Liver (tissue), 9 donors: ENCODE results near the gene AKNAD1. TPM values are rescaled to one million over a fixed set of nuclear protein-coding genes. Genes with fewer than 3 reads are reported as not detected.

Source experiments
- DNase-seq: peaks from one replicate; pipeline ENCODE4 v3.0.0-alpha.2; 2017; ENCODE audit warnings: low spot score
- H3K27ac ChIP-seq, 2 donors: one replicate each; pipeline ENCODE4 v1.7.0; 2013; ENCODE audit warnings: inconsistent platforms in 2 of 2, low read length in 2 of 2, control low read depth in 1 of 2, low read depth in 1 of 2, mild to moderate bottlenecking in 1 of 2
- H3K27me3 ChIP-seq, 4 donors: one replicate each; pipeline versions ENCODE4 v1.6.1 to v1.7.0; 2013; ENCODE audit warnings: low read length in 3 of 4, inconsistent platforms in 1 of 4, mild to moderate bottlenecking in 1 of 4, moderate library complexity in 1 of 4; ENCODE audit not compliant: control insufficient read depth in 4 of 4, insufficient read depth in 4 of 4
- H3K36me3 ChIP-seq, 4 donors: one replicate each; pipeline versions ENCODE4 v1.6.1 to v1.7.0; 2013; ENCODE audit warnings: low read length in 3 of 4, mild to moderate bottlenecking in 3 of 4, low read depth in 1 of 4, moderate library complexity in 1 of 4; ENCODE audit not compliant: control insufficient read depth in 4 of 4, insufficient read depth in 3 of 4
- H3K4me1 ChIP-seq, 4 donors: one replicate each; pipeline versions ENCODE4 v1.6.1 to v1.7.0; 2013; ENCODE audit warnings: low read length in 3 of 4, mild to moderate bottlenecking in 3 of 4, moderate library complexity in 1 of 4; ENCODE audit not compliant: control insufficient read depth in 4 of 4, insufficient read depth in 4 of 4
- H3K4me3 ChIP-seq, 3 donors: one replicate each; pipeline versions ENCODE4 v1.6.1 to v1.7.0; 2013; ENCODE audit warnings: low read length in 3 of 3, control low read depth in 1 of 3, low read depth in 1 of 3, mild to moderate bottlenecking in 1 of 3
- H3K9ac ChIP-seq, 2 donors: one replicate each; pipeline ENCODE4 v1.7.0; 2013; ENCODE audit warnings: low read length in 2 of 2, mild to moderate bottlenecking in 2 of 2, moderate library complexity in 2 of 2, control low read depth in 1 of 2, low read depth in 1 of 2
- H3K9me3 ChIP-seq, 4 donors: one replicate each; pipeline versions ENCODE4 v1.6.1 to v1.7.0; 2013; ENCODE audit warnings: low read length in 3 of 4; ENCODE audit not compliant: control insufficient read depth in 4 of 4
- ATF3 ChIP-seq: IDR thresholded peaks from 2 replicates; pipeline ENCODE4 v1.6.1; 2016; ENCODE audit warnings: antibody characterized with exemption
- CTCF ChIP-seq: fragments of 150-350 bp; IDR thresholded peaks from 2 replicates; pipeline ENCODE4 v1.5.1; 2017; ENCODE audit warnings: improper control_type of control experiment, low read depth, low read length; ENCODE audit not compliant: missing input control
- EGR1 ChIP-seq, 2 donors: IDR thresholded peaks; 2 replicates each; pipeline ENCODE4 v1.6.1; 2016 to 2018; ENCODE audit warnings: antibody characterized with exemption in 2 of 2, low read depth in 2 of 2
- FOXA1 ChIP-seq: IDR thresholded peaks from 2 replicates; pipeline ENCODE4 v1.6.1; 2016; ENCODE audit warnings: antibody characterized with exemption
- FOXA2 ChIP-seq: IDR thresholded peaks from 2 replicates; pipeline ENCODE4 v1.6.1; 2016; ENCODE audit warnings: antibody characterized with exemption
- GABPA ChIP-seq, 2 donors: IDR thresholded peaks in 1 of 2; conservative IDR thresholded peaks in 1 of 2; 2 replicates each; pipeline ENCODE4 v1.6.1; 2016; ENCODE audit warnings: antibody characterized with exemption in 2 of 2, mild to moderate bottlenecking in 1 of 2, moderate library complexity in 1 of 2
- HNF4A ChIP-seq, 2 donors: conservative IDR thresholded peaks; 2 replicates each; pipeline ENCODE4 v1.6.1; 2016; ENCODE audit warnings: antibody characterized with exemption in 2 of 2, mild to moderate bottlenecking in 2 of 2
- HNF4G ChIP-seq: IDR thresholded peaks from 2 replicates; pipeline ENCODE4 v1.6.1; 2016; ENCODE audit warnings: antibody characterized with exemption
- JUND ChIP-seq, 2 donors: IDR thresholded peaks; 2 replicates each; pipeline ENCODE4 v1.6.1; 2016; ENCODE audit warnings: antibody characterized with exemption in 2 of 2
- MAX ChIP-seq: IDR thresholded peaks from 2 replicates; pipeline ENCODE4 v1.6.1; 2016; ENCODE audit warnings: antibody characterized with exemption
- NR2F2 ChIP-seq: IDR thresholded peaks from 2 replicates; pipeline ENCODE4 v1.6.1; 2016; ENCODE audit warnings: antibody characterized with exemption
- RAD21 ChIP-seq, 2 donors: IDR thresholded peaks; 2 replicates each; pipeline ENCODE4 v1.6.1; 2016; ENCODE audit warnings: antibody characterized with exemption in 2 of 2, mild to moderate bottlenecking in 2 of 2
- REST ChIP-seq: IDR thresholded peaks from 2 replicates; pipeline ENCODE4 v1.6.1; 2016; ENCODE audit warnings: antibody characterized with exemption, mild to moderate bottlenecking
- RXRA ChIP-seq, 2 donors: IDR thresholded peaks; 2 replicates each; pipeline ENCODE4 v1.6.1; 2017 to 2018; ENCODE audit warnings: antibody characterized with exemption in 2 of 2, mild to moderate bottlenecking in 1 of 2
- SP1 ChIP-seq: IDR thresholded peaks from 2 replicates; pipeline ENCODE4 v1.6.1; 2018; ENCODE audit warnings: antibody characterized with exemption, mild to moderate bottlenecking
- TAF1 ChIP-seq: conservative IDR thresholded peaks from 2 replicates; pipeline ENCODE4 v1.6.1; 2016; ENCODE audit warnings: antibody characterized with exemption, mild to moderate bottlenecking
- YY1 ChIP-seq: IDR thresholded peaks from 2 replicates; pipeline ENCODE4 v1.6.1; 2016; ENCODE audit warnings: antibody characterized with exemption, mild to moderate bottlenecking
- ZBTB33 ChIP-seq: IDR thresholded peaks from 2 replicates; pipeline ENCODE4 v1.6.1; 2016; ENCODE audit warnings: antibody characterized with exemption
- WGBS: extraction: QIAGEN DNeasy Blood & Tissue Kit; methylation state at CpG from one replicate; pipeline ENCODE4 v1.1.7; 2013; 5-methylcytosine and 5-hydroxymethylcytosine counted together
- polyA plus RNA-seq, 2 donors: library from polyadenylated mRNA; stranded (reverse) in 1 of 2; unstranded in 1 of 2; fragments of 200-250 nt in 1 of 2; fragments of >200 nt in 1 of 2; fragmentation: Nextera tagmentation in 1 of 2; extraction: Ambion mirVana in 1 of 2; gene quantifications; one replicate each; pipeline versions ENCODE4 v1.2.1 to v1.2.3, GENCODE V29; 2013 to 2015
- total RNA-seq, 2 donors: library from RNA; depleted of rRNA; stranded (reverse); fragments of >200 nt; gene quantifications; one replicate each; pipeline ENCODE4 v1.2.3, GENCODE V29; 2014
- donor health status: healthy.
- donor health status: healthy.
- donor health status: healthy.
- donor health status: healthy.
- donor health status: healthy.

Gene AKNAD1
- total and polyA plus RNA-seq, 4 donors: not detected

- no peak overlapping the region for H3K9ac ChIP-seq
- no peak for DNase-seq
- H3K4me3 ChIP-seq: no peak overlapping the region
- 82% methylated on average over 20 of the region's 20 CpGs for WGBS
- no peak overlapping the region for H3K27ac ChIP-seq
- H3K9me3 ChIP-seq: no peaks in the 10 kb centered on the region
- no peaks in the 10 kb centered on the region for H3K27me3 ChIP-seq
- H3K36me3 ChIP-seq: no peaks in the 10 kb centered on the region
- peaks cover 2 to 10% (median 6%) of the 10 kb centered on the region in 4 donors for H3K4me1 ChIP-seq
- no peak for TF ChIP-seq MAX
- no peak for TF ChIP-seq HNF4G
- no peak for TF ChIP-seq NR2F2
- no peak for TF ChIP-seq JUND (IDR thresholded peaks at IDR 0.05)
- TF ChIP-seq CTCF: no peak
- no peak for TF ChIP-seq RAD21 (IDR thresholded peaks at IDR 0.05)
- TF ChIP-seq ATF3: no peak
- TF ChIP-seq YY1: no peak
- TF ChIP-seq EGR1 (IDR thresholded peaks at IDR 0.05; ENCODE audit: low read depth in 2 of 2): no peak
- TF ChIP-seq RXRA (IDR thresholded peaks at IDR 0.05): no peak
- TF ChIP-seq ZBTB33: no peak
- no peak for TF ChIP-seq TAF1
- no peak for TF ChIP-seq SP1
- TF ChIP-seq HNF4A (conservative IDR thresholded peaks at IDR 0.05): no peak
- no peak for TF ChIP-seq FOXA2
- TF ChIP-seq FOXA1: no peak
- TF ChIP-seq REST: no peak
- TF ChIP-seq GABPA (IDR thresholded peaks at IDR 0.05 in 1 of 2, conservative IDR thresholded peaks at IDR 0.05 in 1 of 2): no peak
Measured at GRCh38 chr1:108830119-108831008, 26.5 kb downstream of the AKNAD1 start.
